Measurements from ENCODE around the gene RPP40.

DNA sequence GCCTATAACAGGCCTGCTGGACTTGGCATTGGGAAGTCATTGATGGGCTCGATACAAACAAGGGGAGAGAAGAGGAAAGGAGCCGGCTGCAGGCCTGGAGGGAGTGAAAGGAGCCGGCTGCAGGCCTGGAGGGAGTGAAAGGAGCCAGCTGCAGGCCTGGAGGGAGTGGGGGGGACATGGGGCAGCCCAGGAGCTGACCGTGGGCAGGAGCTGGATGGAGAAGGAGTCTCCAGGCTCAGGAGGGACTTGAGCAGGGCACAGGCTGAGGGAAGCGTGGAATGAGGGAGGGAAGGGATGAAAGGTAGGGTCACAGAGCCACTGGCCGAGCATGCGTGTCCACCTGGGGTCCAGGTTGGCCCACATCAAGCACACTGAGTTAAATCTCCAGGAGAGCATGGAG is 32.0 kb downstream of the RPP40 start:
- TF ChIP-seq SIN3A (IDR thresholded peaks at IDR 0.05; ENCODE audit: borderline replicate concordance, insufficient read depth, low read length) (no peak), TAF1 (IDR thresholded peaks at IDR 0.05; ENCODE audit: borderline replicate concordance, insufficient read depth, low read length) (no peak)

Data from PFSK-1 (cell line).